Measurements from ENCODE around the gene KCNQ1.

The KCNQ1 gene

DNA sequence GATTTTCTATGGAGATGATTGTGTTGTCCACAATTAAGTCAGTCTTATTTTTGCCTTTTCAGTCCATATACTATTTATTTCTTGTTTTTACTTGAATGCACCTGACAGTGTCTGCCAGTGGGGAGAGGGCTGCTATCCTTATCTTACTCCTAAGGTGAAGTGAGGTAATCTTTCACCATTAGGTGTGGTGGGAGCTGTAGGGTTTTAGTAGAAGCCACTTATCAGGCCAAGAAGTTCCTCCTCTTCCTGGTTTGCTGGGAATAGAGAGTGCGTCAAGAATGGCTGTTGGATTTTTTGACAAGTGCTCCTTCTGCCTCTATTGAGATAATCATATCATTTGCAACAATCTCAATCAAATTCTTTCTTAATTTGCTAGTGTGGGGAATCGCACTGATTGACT is 108.4 kb downstream of the KCNQ1 start:
- TF ChIP-seq, protein P1, sequence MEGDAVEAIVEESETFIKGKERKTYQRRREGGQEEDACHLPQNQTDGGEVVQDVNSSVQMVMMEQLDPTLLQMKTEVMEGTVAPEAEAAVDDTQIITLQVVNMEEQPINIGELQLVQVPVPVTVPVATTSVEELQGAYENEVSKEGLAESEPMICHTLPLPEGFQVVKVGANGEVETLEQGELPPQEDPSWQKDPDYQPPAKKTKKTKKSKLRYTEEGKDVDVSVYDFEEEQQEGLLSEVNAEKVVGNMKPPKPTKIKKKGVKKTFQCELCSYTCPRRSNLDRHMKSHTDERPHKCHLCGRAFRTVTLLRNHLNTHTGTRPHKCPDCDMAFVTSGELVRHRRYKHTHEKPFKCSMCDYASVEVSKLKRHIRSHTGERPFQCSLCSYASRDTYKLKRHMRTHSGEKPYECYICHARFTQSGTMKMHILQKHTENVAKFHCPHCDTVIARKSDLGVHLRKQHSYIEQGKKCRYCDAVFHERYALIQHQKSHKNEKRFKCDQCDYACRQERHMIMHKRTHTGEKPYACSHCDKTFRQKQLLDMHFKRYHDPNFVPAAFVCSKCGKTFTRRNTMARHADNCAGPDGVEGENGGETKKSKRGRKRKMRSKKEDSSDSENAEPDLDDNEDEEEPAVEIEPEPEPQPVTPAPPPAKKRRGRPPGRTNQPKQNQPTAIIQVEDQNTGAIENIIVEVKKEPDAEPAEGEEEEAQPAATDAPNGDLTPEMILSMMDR (IDR thresholded peaks at IDR 0.05): no peak

DNA sequence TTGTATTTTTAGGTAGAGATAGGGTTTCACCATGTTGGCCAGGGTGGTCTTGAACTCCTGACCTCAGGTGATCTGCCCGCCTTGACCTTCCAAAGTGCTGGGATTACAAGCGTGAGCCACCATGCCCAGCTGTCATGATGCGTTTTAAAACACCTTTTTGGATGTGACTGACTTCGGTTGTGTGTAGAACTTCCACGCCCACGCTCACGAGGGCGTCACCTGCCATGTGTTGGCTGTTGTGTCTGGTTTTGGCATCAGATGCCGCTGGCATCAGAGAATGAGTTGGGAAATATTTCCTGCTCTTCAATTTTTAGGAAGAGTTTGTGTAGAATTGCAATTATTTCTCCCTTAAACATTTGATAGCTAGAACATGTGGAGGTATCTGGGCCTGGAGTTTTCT is 109.1 kb downstream of the KCNQ1 start:
- TF ChIP-seq, protein P1 (IDR thresholded peaks at IDR 0.05): no peak

DNA sequence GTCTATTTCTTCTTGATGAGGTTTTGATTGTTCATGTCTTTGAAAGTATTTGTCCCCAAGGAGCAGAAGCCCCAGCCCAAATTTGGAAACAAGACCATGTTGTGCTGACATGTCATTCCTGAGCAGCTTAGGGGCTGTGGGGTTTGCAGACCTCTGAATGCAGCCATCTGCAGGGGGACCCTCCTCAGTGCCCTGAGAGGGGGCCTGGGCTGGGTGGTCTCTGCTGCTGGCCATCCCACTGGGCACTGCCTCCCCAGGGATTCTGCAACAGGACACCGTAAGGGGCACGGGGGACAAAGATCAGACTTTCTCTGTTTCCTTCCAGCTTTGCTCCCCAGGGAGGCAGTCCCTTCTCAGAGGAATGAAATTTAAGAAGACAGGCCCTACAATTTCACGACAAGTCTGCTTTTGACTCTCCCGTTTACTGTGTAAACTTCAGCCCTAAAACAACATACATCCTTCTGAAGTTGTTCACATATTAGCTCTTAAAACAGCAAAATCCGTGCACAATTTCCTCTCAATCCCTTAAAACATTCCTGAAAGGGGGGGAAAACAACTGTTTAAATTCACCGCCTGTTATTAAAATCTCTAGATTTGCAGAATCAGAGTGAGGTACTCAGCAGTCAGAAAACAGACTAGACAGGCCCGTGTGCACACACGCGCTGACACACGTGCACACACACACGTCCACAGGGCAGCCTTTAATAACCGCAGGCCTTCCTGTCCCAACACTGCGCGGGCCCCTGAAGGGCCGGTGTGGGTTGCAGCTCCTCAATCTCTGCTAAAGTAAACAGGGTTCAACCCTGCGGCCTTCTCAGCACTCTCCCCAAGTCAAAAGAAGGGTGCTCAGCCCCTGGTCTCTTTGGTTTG is 109.8 kb downstream of the KCNQ1 start:
- TF ChIP-seq, protein P1 (IDR thresholded peaks at IDR 0.05): no peak

DNA sequence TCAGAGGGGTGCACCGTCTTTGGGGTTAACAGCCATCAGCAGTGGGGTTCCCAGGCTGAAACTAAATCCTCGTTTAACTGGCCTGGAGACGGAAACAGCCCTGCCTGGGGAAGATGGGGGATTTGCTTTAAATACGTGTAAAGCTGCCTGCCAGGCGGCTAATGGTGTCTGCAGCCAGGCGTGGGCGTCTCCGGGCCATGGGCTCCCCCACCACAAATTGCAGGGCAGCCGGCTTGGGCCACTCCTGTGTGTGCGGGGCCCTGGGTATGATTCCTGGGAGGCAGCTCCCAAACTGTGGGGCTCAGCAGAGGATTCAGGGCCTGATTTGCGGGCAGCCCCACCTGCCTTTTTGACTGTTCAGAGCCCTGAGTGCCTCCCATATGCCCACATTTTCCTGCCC is 110.5 kb downstream of the KCNQ1 start:
- TF ChIP-seq, protein P1 (IDR thresholded peaks at IDR 0.05): no peak

DNA sequence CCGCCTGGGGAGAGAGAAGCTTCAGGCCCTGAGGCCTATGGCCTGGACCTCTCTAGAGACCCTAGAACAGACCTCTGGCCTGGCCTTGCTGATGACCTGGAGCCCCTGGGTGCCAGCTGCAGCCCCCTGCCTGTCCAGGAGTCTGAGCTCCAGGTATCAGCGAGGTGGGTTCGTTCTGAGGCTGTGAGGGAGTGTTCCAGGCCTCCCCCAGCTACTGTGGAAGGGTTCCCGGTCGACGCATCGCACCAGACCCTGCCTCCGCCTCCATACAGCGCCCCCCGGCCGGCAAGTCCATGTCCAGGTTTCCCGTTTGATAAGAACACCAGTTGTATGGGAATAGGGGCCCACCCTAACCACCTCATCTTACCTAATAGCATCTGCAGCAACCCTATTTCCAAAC is 111.1 kb downstream of the KCNQ1 start:
- TF ChIP-seq, protein P1 (IDR thresholded peaks at IDR 0.05): no peak

DNA sequence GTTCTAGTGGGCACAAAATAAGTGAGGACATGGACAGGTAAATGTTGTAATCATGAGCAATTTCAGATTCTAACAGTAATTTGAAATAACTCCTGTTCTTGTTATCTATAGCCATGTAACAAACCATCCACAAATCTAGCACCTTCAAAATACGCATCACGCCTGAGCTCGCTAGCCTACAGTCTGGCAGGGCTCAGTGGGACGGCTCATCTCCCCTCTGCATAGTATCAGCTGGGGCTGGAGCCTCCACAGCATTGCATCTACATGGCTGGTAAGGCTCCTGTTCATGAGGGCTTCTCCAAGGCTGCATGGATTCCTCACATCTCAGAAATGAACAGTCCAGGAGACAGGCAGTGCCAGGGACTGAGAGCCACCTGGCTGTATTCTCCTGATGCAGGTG is 112.6 kb downstream of the KCNQ1 start:
- TF ChIP-seq, protein P1 (IDR thresholded peaks at IDR 0.05): no peak

DNA sequence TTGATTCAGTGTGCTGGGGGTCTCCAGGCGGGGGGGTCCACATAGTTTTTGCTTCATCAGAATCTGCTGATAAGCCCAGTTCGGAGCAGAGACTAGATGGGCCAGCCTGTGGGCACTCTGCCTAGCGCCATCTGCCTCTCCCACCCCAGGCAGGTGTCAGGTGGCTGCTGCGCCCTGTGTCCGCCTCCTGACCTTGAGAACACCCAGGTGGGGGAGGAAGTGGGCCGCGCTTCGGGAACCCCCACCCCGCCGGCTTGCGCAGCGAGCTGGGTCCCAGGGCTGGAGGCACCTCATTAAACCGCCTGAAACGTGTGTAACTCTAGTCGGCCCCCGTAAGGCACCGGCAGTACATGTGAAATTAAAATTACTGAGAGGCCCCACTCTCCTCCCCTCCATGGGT is 113.6 kb downstream of the KCNQ1 start:
- TF ChIP-seq, protein P1 (IDR thresholded peaks at IDR 0.05): no peak
